Endothelial cell of umbilical vein (primary cell): ENCODE results near the gene IGF2R. TPM values are rescaled to one million over a fixed set of nuclear protein-coding genes. Genes with fewer than 3 reads are reported as not detected.

Experiments
- BruUV-seq: library from RNA; stranded (reverse); fragments of 400-500 nt; replicated peaks from 2 replicates; lab custom pipeline; 2021; lab: Mats Ljungman, UMichigan
- CTCF ChIA-PET: fragments of 300-600, 350-600 bp; sonication (Branson Sonifier 250); formaldehyde crosslinking; loops from one replicate; lab custom pipeline; 2021; ENCODE audit warnings: antibody characterized with exemption, inconsistent platforms; lab: Charles Lee
- POLR2A ChIA-PET: fragments of 300-600, 350-600 bp; sonication (Branson Sonifier 250); formaldehyde crosslinking; loops from one replicate; lab custom pipeline; 2021; ENCODE audit warnings: antibody characterized with exemption, inconsistent platforms; lab: Charles Lee
- DNase-seq: peaks from one replicate; pipeline ENCODE4 v3.0.0-alpha.2; 2011; ENCODE audit warnings: low read depth, low spot score
- FAIRE-seq: peaks from 2 replicates; lab custom pipeline; 2011; peaks lifted over from hg19 to GRCh38; lab: Jason Lieb, UNC
- H2AFZ ChIP-seq: 2 replicates; pipeline ENCODE4 v1.6.0; 2012; ENCODE audit warnings: low read depth, low read length, control low read depth, inconsistent platforms
- H3K27ac ChIP-seq: 2 replicates; pipeline ENCODE4 v1.5.1; 2011; ENCODE audit warnings: low read depth, mild to moderate bottlenecking, control low read depth, low read length, moderate library complexity; ENCODE audit not compliant: insufficient read depth
- H3K27me3 ChIP-seq, 2 experiments: 2 replicates each; pipeline versions ENCODE4 v1.6.0 to v1.6.1; 2011; ENCODE audit warnings: low read length in 2 of 2, mixed read lengths in 1 of 2; ENCODE audit not compliant: control insufficient read depth in 2 of 2, insufficient read depth in 2 of 2
- H3K36me3 ChIP-seq, 2 experiments: 2 replicates in 1 of 2; 3 replicates in 1 of 2; pipeline ENCODE4 v1.5.1; 2011; ENCODE audit warnings: low read length in 2 of 2, mild to moderate bottlenecking in 1 of 2, moderate library complexity in 1 of 2; ENCODE audit not compliant: control insufficient read depth in 2 of 2, insufficient read depth in 2 of 2; ENCODE audit errors: extremely low read depth in 1 of 2
- H3K4me1 ChIP-seq: 3 replicates; pipeline ENCODE4 v1.5.1; 2011; ENCODE audit warnings: mild to moderate bottlenecking, low read length; ENCODE audit not compliant: control insufficient read depth, insufficient read depth; ENCODE audit errors: extremely low read depth
- H3K4me2 ChIP-seq: 2 replicates; pipeline ENCODE4 v1.6.1; 2011; ENCODE audit warnings: low read length, control low read depth, mixed read lengths; ENCODE audit not compliant: insufficient read depth
- H3K4me3 ChIP-seq, 3 experiments: fragments of 200-600 bp in 1 of 3; sonication (generic), shearing (Covaris generic) in 1 of 3; replicated peaks in 1 of 3; 2 replicates each; pipeline ENCODE4 v1.5.1; 2011 to 2016; ENCODE audit warnings: control low read depth in 3 of 3, low read length in 3 of 3, mild to moderate bottlenecking in 2 of 3, inconsistent platforms in 1 of 3, low read depth in 1 of 3, moderate library complexity in 1 of 3; ENCODE audit not compliant: insufficient read depth in 1 of 3
- H3K79me2 ChIP-seq: 2 replicates; pipeline ENCODE4 v1.6.0; 2012; ENCODE audit warnings: low read length, inconsistent platforms; ENCODE audit not compliant: control insufficient read depth, insufficient read depth
- H3K9ac ChIP-seq: replicated peaks from 2 replicates; pipeline ENCODE3; 2011; ENCODE audit warnings: low read length, control low read depth; ENCODE audit not compliant: insufficient read depth; ENCODE audit errors: extremely low read depth
- H3K9me1 ChIP-seq: replicated peaks from 3 replicates; pipeline ENCODE4 v1.6.0; 2011; ENCODE audit warnings: mild to moderate bottlenecking, low read length; ENCODE audit not compliant: control insufficient read depth, insufficient read depth; ENCODE audit errors: extremely low read depth
- H3K9me3 ChIP-seq: replicated peaks from 2 replicates; pipeline ENCODE4 v1.5.1; 2012; ENCODE audit warnings: low read length, inconsistent platforms; ENCODE audit not compliant: control insufficient read depth, insufficient read depth
- H4K20me1 ChIP-seq: replicated peaks from 2 replicates; pipeline ENCODE3; 2011; ENCODE audit warnings: mild to moderate bottlenecking, low read length; ENCODE audit not compliant: control insufficient read depth, insufficient read depth; ENCODE audit errors: extremely low read depth
- EZH2 ChIP-seq: IDR thresholded peaks from 2 replicates; pipeline ENCODE4 v1.6.1; 2012; ENCODE audit warnings: borderline replicate concordance, low read depth, mild to moderate bottlenecking, moderate library complexity, low read length, inconsistent platforms; ENCODE audit not compliant: severe bottlenecking
- FOS ChIP-seq: IDR thresholded peaks from 2 replicates; pipeline ENCODE4 v1.6.1; 2011; ENCODE audit warnings: mild to moderate bottlenecking, low read length, moderate library complexity, borderline replicate concordance; ENCODE audit not compliant: insufficient read depth
- JUN ChIP-seq: IDR thresholded peaks from 2 replicates; pipeline ENCODE4 v1.6.1; 2011; ENCODE audit warnings: borderline replicate concordance, low read depth; ENCODE audit not compliant: insufficient read length, insufficient read depth
- MYC ChIP-seq: IDR thresholded peaks from one replicate; pipeline ENCODE4 v1.6.1; 2011; ENCODE audit warnings: mild to moderate bottlenecking, low read depth, low read length
- POLR2AphosphoS5 ChIP-seq: IDR thresholded peaks from 2 replicates; pipeline ENCODE4 v1.6.1; 2012; ENCODE audit warnings: low read depth, mild to moderate bottlenecking, control low read depth, low read length, moderate library complexity; ENCODE audit not compliant: insufficient read depth
- dilution Hi-C: fragments of 300-500 bp; cut with MboI; formaldehyde crosslinking; loops from one replicate; pipeline ENCODE4 v1.15.0; 2019; ENCODE audit warnings: low sequenced_read_pairs; ENCODE audit not compliant: extremely low pct_ligation_motif_present
- intact Hi-C: fragments of 100-400 bp; cut with micrococcal nuclease; formaldehyde crosslinking; loops from one replicate; pipeline ENCODE4 v1.10.0; 2022
- polyA plus RNA-seq, 4 experiments: library from polyadenylated mRNA; depleted of rRNA in 3 of 4; stranded (reverse) in 3 of 4; unstranded in 1 of 4; fragments of >200 nt; gene quantifications; 2 replicates each; pipeline versions ENCODE4 v1.2.1 to v1.2.3, GENCODE V29; 2011 to 2012; ENCODE audit warnings: missing spikeins in 1 of 4
- total RNA-seq: library from RNA; stranded (reverse); gene quantifications from 2 replicates; pipeline ENCODE4 v1.2.3, GENCODE V29; 2021
- TF ChIP-seq, protein P1 (sequence below), 2 donors: IDR thresholded peaks; 1 replicate in 1 of 2; 2 replicates in 1 of 2; pipeline ENCODE4 v1.5.1; 2011; ENCODE audit warnings: low read length in 2 of 2, mild to moderate bottlenecking in 2 of 2, moderate library complexity in 2 of 2, control low read depth in 1 of 2, inconsistent platforms in 1 of 2, low read depth in 1 of 2; ENCODE audit not compliant: insufficient read depth in 1 of 2; ENCODE audit errors: extremely low read depth in 1 of 2

IGF2R gene
- total and polyA plus RNA-seq, 2 donors (not counting 3 experiments of a cell fraction or from before 2014, with no cell fraction given), result 16.3 to 60.2 TPM

DNA sequence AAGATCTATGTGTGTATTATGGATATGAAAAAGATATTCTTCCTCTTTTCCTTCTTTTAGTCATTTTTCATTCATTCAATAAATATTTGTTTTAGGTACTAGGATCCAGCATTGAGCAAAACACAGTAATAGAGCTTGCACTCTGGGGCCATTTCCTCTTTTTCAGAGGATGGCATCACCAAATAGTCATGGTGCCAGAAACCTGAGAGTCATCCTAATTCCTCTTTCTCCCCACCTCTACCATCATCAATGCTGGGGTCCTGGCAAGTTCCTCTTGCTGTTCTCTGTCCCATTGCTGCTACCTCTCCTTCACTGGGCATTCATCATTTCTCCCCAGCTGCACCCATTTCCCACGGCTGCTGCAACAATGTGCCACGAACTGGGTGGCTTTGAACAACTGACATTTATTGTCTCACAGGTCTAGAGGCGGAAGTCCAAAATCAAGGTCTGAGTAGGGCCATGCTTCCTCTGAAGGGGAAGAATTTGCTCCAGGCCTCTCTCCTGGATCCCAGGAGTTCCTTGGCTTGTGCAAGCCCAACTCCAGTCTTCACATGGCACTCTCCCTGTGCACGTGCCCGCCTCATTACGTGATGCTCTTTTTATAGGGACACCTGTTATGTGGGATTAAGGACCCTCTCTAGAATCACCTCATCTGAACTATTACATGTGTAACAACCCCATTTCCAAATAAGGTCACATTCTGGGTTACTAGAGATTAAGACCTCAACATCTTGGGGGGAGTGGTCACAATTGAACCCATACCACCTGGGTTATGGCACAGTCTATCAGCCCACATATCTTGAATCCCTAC lies 9.5 kb upstream of the IGF2R start:
- dilution Hi-C loops (no loop called here), intact Hi-C loops (no loop called here)
- Histone ChIP-seq H2AFZ (no peak overlapping the region), H3K9me3 (no peaks in the 10 kb centered on the region), H3K4me1 (no peaks in the 10 kb centered on the region), H3K4me3 (no peak overlapping the region), H3K9me1 (no peaks in the 10 kb centered on the region), H4K20me1 (no peaks in the 10 kb centered on the region), H3K36me3 (no peaks in the 10 kb centered on the region), H3K27ac (no peak overlapping the region), H3K79me2 (no peaks in the 10 kb centered on the region), H3K9ac (no peak overlapping the region), H3K4me2 (no peak overlapping the region), H3K27me3 (peaks cover 4 to 9% of the 10 kb centered on the region in 2 experiments)
- CTCF ChIA-PET, result interaction anchor here (1.4 kb wide), 1 partner anchor 326 kb away, joined by 3 read pairs; no protein-coding TSS in a partner anchor
- BruUV-seq, result no TSS peak
- TF ChIP-seq POLR2AphosphoS5 (no peak), FOS (no peak), MYC (no peak), EZH2 (no peak), JUN (no peak)
- TF ChIP-seq, protein P1, sequence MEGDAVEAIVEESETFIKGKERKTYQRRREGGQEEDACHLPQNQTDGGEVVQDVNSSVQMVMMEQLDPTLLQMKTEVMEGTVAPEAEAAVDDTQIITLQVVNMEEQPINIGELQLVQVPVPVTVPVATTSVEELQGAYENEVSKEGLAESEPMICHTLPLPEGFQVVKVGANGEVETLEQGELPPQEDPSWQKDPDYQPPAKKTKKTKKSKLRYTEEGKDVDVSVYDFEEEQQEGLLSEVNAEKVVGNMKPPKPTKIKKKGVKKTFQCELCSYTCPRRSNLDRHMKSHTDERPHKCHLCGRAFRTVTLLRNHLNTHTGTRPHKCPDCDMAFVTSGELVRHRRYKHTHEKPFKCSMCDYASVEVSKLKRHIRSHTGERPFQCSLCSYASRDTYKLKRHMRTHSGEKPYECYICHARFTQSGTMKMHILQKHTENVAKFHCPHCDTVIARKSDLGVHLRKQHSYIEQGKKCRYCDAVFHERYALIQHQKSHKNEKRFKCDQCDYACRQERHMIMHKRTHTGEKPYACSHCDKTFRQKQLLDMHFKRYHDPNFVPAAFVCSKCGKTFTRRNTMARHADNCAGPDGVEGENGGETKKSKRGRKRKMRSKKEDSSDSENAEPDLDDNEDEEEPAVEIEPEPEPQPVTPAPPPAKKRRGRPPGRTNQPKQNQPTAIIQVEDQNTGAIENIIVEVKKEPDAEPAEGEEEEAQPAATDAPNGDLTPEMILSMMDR (IDR thresholded peaks at IDR 0.05; ENCODE audit: extremely low read depth in 1 of 2, insufficient read depth in 1 of 2, low read depth in 1 of 2, low read length in 2 of 2), result no peak
- no peak for DNase-seq
- POLR2A ChIA-PET, result no interaction called here
- FAIRE-seq, result no peak
